Gastrocnemius medialis (tissue), 4 donors: ENCODE data around the gene WASHC4.

Source experiments
- POLR2A ChIP-seq, 2 donors: fragments of 450-650 bp; IDR thresholded peaks; one replicate each; pipeline ENCODE4 v1.6.1; 2017; ENCODE audit warnings: antibody characterized with exemption in 2 of 2, mild to moderate bottlenecking in 2 of 2, moderate library complexity in 2 of 2
- TF ChIP-seq, protein P1 (sequence below), 5 experiments: fragments of 450-650 bp in 3 of 5; fragments of 200-600 bp in 2 of 5; sonication (generic) in 2 of 5; IDR thresholded peaks in 4 of 5; conservative IDR thresholded peaks in 1 of 5; 1 replicate in 4 of 5; 2 replicates in 1 of 5; pipeline ENCODE4 v1.5.1; 2016 to 2019; ENCODE audit warnings: antibody characterized with exemption in 5 of 5, mild to moderate bottlenecking in 3 of 5, moderate library complexity in 3 of 5

GRCh38 chr12:105120551-105120950, 13.0 kb downstream of the WASHC4 start:
- TF ChIP-seq POLR2A (IDR thresholded peaks at IDR 0.05): no peak
- TF ChIP-seq, protein P1, sequence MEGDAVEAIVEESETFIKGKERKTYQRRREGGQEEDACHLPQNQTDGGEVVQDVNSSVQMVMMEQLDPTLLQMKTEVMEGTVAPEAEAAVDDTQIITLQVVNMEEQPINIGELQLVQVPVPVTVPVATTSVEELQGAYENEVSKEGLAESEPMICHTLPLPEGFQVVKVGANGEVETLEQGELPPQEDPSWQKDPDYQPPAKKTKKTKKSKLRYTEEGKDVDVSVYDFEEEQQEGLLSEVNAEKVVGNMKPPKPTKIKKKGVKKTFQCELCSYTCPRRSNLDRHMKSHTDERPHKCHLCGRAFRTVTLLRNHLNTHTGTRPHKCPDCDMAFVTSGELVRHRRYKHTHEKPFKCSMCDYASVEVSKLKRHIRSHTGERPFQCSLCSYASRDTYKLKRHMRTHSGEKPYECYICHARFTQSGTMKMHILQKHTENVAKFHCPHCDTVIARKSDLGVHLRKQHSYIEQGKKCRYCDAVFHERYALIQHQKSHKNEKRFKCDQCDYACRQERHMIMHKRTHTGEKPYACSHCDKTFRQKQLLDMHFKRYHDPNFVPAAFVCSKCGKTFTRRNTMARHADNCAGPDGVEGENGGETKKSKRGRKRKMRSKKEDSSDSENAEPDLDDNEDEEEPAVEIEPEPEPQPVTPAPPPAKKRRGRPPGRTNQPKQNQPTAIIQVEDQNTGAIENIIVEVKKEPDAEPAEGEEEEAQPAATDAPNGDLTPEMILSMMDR (IDR thresholded peaks at IDR 0.05 in 4 of 5, conservative IDR thresholded peaks at IDR 0.05 in 1 of 5): no peak
